G401.6 (cell line): ENCODE results near the gene PRKD2.

Experiments
- FAIRE-seq: peaks from 2 replicates; lab custom pipeline; 2012; peaks lifted over from hg19 to GRCh38; lab: Jason Lieb, UNC

The PRKD2 gene

GRCh38 chr19:46660551-46661019 is 56.3 kb downstream of the PRKD2 start:
- FAIRE-seq = no peak

- FAIRE-seq = no peak
Observed at GRCh38 chr19:46660008-46660517, 56.9 kb downstream of the PRKD2 start.

- no peak for FAIRE-seq
Observed at GRCh38 chr19:46659151-46660007, 57.5 kb downstream of the PRKD2 start.

- FAIRE-seq = no peak
Observed at GRCh38 chr19:46656541-46656940, 60.4 kb downstream of the PRKD2 start.

- no peak for FAIRE-seq
Observed at GRCh38 chr19:46654621-46655152, 62.2 kb downstream of the PRKD2 start.

GRCh38 chr19:46650445-46650844 is 66.5 kb downstream of the PRKD2 start:
- FAIRE-seq = no peak

- FAIRE-seq = no peak
Observed at GRCh38 chr19:46648961-46649960, 67.7 kb downstream of the PRKD2 start.

- no peak for FAIRE-seq
Observed at GRCh38 chr19:46648060-46648960, 68.6 kb downstream of the PRKD2 start.

- no peak for FAIRE-seq
Observed at GRCh38 chr19:46646402-46646801, 70.5 kb downstream of the PRKD2 start.

GRCh38 chr19:46644720-46645119 is 72.2 kb downstream of the PRKD2 start:
- FAIRE-seq = no peak

- FAIRE-seq = no peak
Observed at GRCh38 chr19:46640656-46641055, 76.3 kb downstream of the PRKD2 start.

- no peak for FAIRE-seq
Observed at GRCh38 chr19:46639358-46640182, 77.3 kb downstream of the PRKD2 start.

- no peak for FAIRE-seq
Observed at GRCh38 chr19:46637224-46637623, 79.7 kb downstream of the PRKD2 start.

- FAIRE-seq = no peak
Observed at GRCh38 chr19:46635920-46636761, 80.8 kb downstream of the PRKD2 start, which contains the start of gene GNG8. Gene GNG8 (minus strand): TSS chr19:46636202. CDS start chr19:46634682, 1,520 bp downstream.

- no peak for FAIRE-seq
Observed at GRCh38 chr19:46634656-46635218, 82.2 kb downstream of the PRKD2 start.

- FAIRE-seq = peak; percentile 71
Observed at GRCh38 chr19:46634045-46634655, 82.8 kb downstream of the PRKD2 start.

GRCh38 chr19:46633130-46633529 is 83.8 kb downstream of the PRKD2 start:
- no peak for FAIRE-seq

- no peak for FAIRE-seq
Observed at GRCh38 chr19:46631481-46631880, 85.4 kb downstream of the PRKD2 start.
